HepG2 (cell line): ENCODE data around the gene NLRC5. TPM values are rescaled to one million over a fixed set of nuclear protein-coding genes. Genes with fewer than 3 reads are reported as not detected.

Experiments used
- AKAP8 ChIP-seq: sonication (generic); formaldehyde crosslinking; IDR thresholded peaks from 2 replicates; pipeline ENCODE4 v1.5.1; 2020; ENCODE audit warnings: mild to moderate bottlenecking, missing genetic modification reagents
- ARNTL ChIP-seq: sonication (generic); formaldehyde crosslinking; IDR thresholded peaks from 2 replicates; pipeline ENCODE4 v1.4.0; 2020; ENCODE audit warnings: mild to moderate bottlenecking, missing genetic modification reagents
- CHCHD3 ChIP-seq: sonication (generic); formaldehyde crosslinking; IDR thresholded peaks from 2 replicates; pipeline ENCODE4 v1.8.0; 2022; ENCODE audit warnings: mild to moderate bottlenecking, missing genetic modification reagents, moderate library complexity
- CREM ChIP-seq, 2 experiments: sonication (generic) in 1 of 2; formaldehyde crosslinking in 1 of 2; IDR thresholded peaks; 2 replicates each; pipeline versions ENCODE4 v1.4.0 to v1.6.1; 2016 to 2020; ENCODE audit warnings: antibody characterized with exemption in 1 of 2, mild to moderate bottlenecking in 1 of 2, missing genetic modification reagents in 1 of 2
- HBP1 ChIP-seq: IDR thresholded peaks from 2 replicates; pipeline ENCODE4 v1.6.1; 2016; ENCODE audit warnings: low read depth, control low read depth
- HMG20A ChIP-seq: IDR thresholded peaks from 2 replicates; pipeline ENCODE4 v1.6.1; 2016; ENCODE audit warnings: borderline replicate concordance
- RARA ChIP-seq: IDR thresholded peaks from 2 replicates; pipeline ENCODE4 v1.6.1; 2016; ENCODE audit warnings: missing genetic modification reagents, missing compliant biosample characterization
- REL ChIP-seq: sonication (generic); formaldehyde crosslinking; conservative IDR thresholded peaks from 2 replicates; pipeline ENCODE4 v1.8.0; 2022; ENCODE audit warnings: mild to moderate bottlenecking, missing genetic modification reagents, moderate library complexity
- SMARCC2 ChIP-seq: fragments of 450-650 bp; IDR thresholded peaks from 2 replicates; pipeline ENCODE4 v1.6.1; 2017; ENCODE audit warnings: antibody characterized with exemption, mild to moderate bottlenecking
- SRY ChIP-seq: sonication (generic); formaldehyde crosslinking; IDR thresholded peaks from 2 replicates; pipeline ENCODE4 v1.8.0; 2022; ENCODE audit warnings: mild to moderate bottlenecking, missing genetic modification reagents
- TAF1 ChIP-seq: sonication (generic); formaldehyde crosslinking; IDR thresholded peaks from 2 replicates; pipeline ENCODE4 v1.4.0; 2020; ENCODE audit warnings: missing genetic modification reagents
- TP53 ChIP-seq: sonication (generic); formaldehyde crosslinking; conservative IDR thresholded peaks from 2 replicates; pipeline ENCODE4 v1.4.0; 2020; ENCODE audit warnings: missing genetic modification reagents
- ZBTB44 ChIP-seq: sonication (generic); formaldehyde crosslinking; IDR thresholded peaks from 2 replicates; pipeline ENCODE4 v1.4.0; 2020; ENCODE audit warnings: missing genetic modification reagents
- ZNF605 ChIP-seq: sonication (generic); formaldehyde crosslinking; IDR thresholded peaks from 2 replicates; pipeline ENCODE4 v1.8.0; 2022; ENCODE audit warnings: mild to moderate bottlenecking, missing genetic modification reagents
- ZNF607 ChIP-seq: sonication (generic); formaldehyde crosslinking; IDR thresholded peaks from 2 replicates; pipeline ENCODE4 v1.5.1; 2020; ENCODE audit warnings: missing genetic modification reagents, mild to moderate bottlenecking, borderline replicate concordance
- ZNF646 ChIP-seq: sonication (generic); formaldehyde crosslinking; IDR thresholded peaks from 2 replicates; pipeline ENCODE4 v1.9.0; 2021; ENCODE audit warnings: mild to moderate bottlenecking, missing genetic modification reagents
- ZSCAN5A ChIP-seq: sonication (generic); formaldehyde crosslinking; IDR thresholded peaks from 2 replicates; pipeline ENCODE4 v1.8.0; 2022; ENCODE audit warnings: mild to moderate bottlenecking, missing genetic modification reagents, borderline replicate concordance
- polyA plus RNA-seq, 8 experiments: library from polyadenylated mRNA; depleted of rRNA in 3 of 8; stranded (reverse) in 7 of 8; unstranded in 1 of 8; fragments of >200 nt; fragmentation: Illumina TruSeq in 4 of 8; extraction: Trizol in 4 of 8; gene quantifications; 2 replicates each; pipeline versions ENCODE4 v1.2.1 to v1.2.3, GENCODE V29; 2011 to 2016; ENCODE audit warnings: low read depth in 4 of 8, missing spikeins in 1 of 8, mixed read lengths in 1 of 8; ENCODE audit not compliant: insufficient read depth in 1 of 8
- total RNA-seq, 5 experiments: library from RNA; depleted of rRNA; stranded (reverse); fragments of >200 nt; fragmentation: Illumina TruSeq; extraction: Trizol; gene quantifications; 2 replicates each; pipeline ENCODE4 v1.2.3, GENCODE V29; 2016; ENCODE audit warnings: low read depth in 1 of 5

NLRC5 gene
- total and polyA plus RNA-seq, 2 of the 13 experiments (the other 11 are each of a cell fraction or from before 2014, with no cell fraction given) = 6.3 to 12.7 TPM

- TF ChIP-seq TAF1 (CRISPR knock-in tag) = no peak
- TF ChIP-seq SMARCC2 = no peak
- no peak for TF ChIP-seq ZNF607 (CRISPR knock-in tag)
- no peak for TF ChIP-seq ZNF646 (CRISPR knock-in tag)
- TF ChIP-seq ARNTL (CRISPR knock-in tag) = no peak
- peak; percentile 41; the same call in 1 of the 2 replicates for TF ChIP-seq CREM (IDR thresholded peaks at IDR 0.05)
- no peak for TF ChIP-seq CREM (CRISPR knock-in tag; IDR thresholded peaks at IDR 0.05)
- TF ChIP-seq ZNF605 (CRISPR knock-in tag) = peak; percentile 48; the same call in 1 of the 2 replicates
- 0 out of 2 replicates have a peak, but pooled peaks have one; percentile 60 for TF ChIP-seq AKAP8
- TF ChIP-seq REL (CRISPR knock-in tag) = no peak
- peak; percentile 77; the same call in 1 of the 2 replicates for TF ChIP-seq HMG20A (CRISPR knock-in tag)
- no peak for TF ChIP-seq SRY
- TF ChIP-seq ZSCAN5A (CRISPR knock-in tag) = no peak; the same call in 1 of the 2 replicates
- TF ChIP-seq HBP1 = no peak
- no peak for TF ChIP-seq ZBTB44 (CRISPR knock-in tag)
- peak; percentile 93 for TF ChIP-seq RARA (CRISPR knock-in tag)
- TF ChIP-seq CHCHD3 (CRISPR knock-in tag) = no peak
- 0 out of 2 replicates have a peak, but pooled peaks have one; percentile 29 for TF ChIP-seq TP53 (CRISPR knock-in tag)
Measured at GRCh38 chr16:56964243-56965148, 24.9 kb upstream of the NLRC5 start (continued).
